Effector memory CD4-positive, alpha-beta T cell (primary cell): ENCODE data around the gene ARHGEF9.
"Not testable (repeated sequence)": the region's sequence is repeated elsewhere in the genome, so short reads cannot be mapped to it uniquely, and the experiment has no call there.

ENCODE experiments used
- DNase-seq, 3 donors: peaks; one replicate each; pipeline ENCODE4 v3.0.0-alpha.2; 2020
- H3K27ac ChIP-seq: 2 replicates; pipeline ENCODE4 v1.7.0; 2013; ENCODE audit warnings: mild to moderate bottlenecking, low read length, moderate library complexity; ENCODE audit not compliant: insufficient read depth, poor library complexity, severe bottlenecking
- H3K27me3 ChIP-seq: replicated peaks from 2 replicates; pipeline ENCODE4 v1.7.0; 2013; ENCODE audit warnings: mild to moderate bottlenecking, low read length; ENCODE audit not compliant: insufficient read depth, control insufficient read depth, poor library complexity, severe bottlenecking
- H3K36me3 ChIP-seq: 2 replicates; pipeline ENCODE4 v1.7.0; 2013; ENCODE audit warnings: mild to moderate bottlenecking, low read length, moderate library complexity; ENCODE audit not compliant: control insufficient read depth, insufficient read depth
- H3K4me1 ChIP-seq: 2 replicates; pipeline ENCODE4 v1.7.0; 2013; ENCODE audit warnings: low read length, mild to moderate bottlenecking; ENCODE audit not compliant: control insufficient read depth, insufficient read depth, poor library complexity, severe bottlenecking
- H3K4me3 ChIP-seq: 2 replicates; pipeline ENCODE4 v1.7.0; 2013; ENCODE audit warnings: low read length, low read depth, mild to moderate bottlenecking; ENCODE audit not compliant: insufficient read depth, poor library complexity, severe bottlenecking
- H3K9me3 ChIP-seq: 2 replicates; pipeline ENCODE4 v1.7.0; 2013; ENCODE audit warnings: mild to moderate bottlenecking, low read length, moderate library complexity; ENCODE audit not compliant: control insufficient read depth
- total RNA-seq, 3 donors: gene quantifications; one replicate each; lab custom pipeline; 2026; lab: John Stamatoyannopoulos, UW

The ARHGEF9 gene
- total RNA-seq, result 16.1 to 28.7 (median 20.0) reads per million in 3 donors

DNA sequence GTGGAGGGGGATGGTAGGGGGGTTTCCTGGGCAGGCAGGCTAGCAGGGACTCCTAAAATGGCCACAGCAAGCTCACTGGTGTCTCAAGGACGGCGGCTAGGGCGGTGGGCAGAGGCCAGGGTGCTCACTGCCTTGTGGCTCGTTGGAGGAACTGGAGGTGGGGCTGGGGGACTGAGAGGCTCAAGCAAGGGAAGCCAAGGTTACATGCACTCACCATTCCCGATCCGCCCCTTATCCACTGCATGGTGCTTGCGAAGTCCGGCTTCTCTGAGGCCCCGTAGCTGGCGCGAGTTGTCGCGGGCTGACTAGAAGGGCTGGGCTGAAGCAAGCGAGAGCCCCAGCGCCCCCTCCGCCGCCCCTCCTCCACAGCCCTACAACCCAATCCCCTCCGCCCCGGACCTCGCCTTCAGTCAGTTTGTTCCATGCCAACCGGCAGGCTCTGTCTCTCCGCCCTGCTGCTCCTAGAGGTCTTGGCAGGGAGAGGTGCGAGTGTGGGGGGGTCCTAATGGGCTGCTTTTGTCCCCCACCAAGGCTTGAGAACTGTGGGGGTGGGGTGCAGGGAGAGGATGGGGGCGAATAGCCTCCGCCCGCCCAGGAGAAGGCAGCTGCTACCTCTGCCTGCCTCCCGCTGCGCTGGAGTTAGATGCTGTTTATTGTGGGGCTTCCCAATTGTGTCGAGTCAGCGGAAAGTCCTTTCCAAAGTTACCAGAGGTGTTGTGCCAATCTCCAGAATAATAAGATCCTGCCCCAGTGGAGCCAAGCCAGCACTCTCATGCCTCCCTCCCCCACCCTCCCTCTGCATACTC is at the start of gene ARHGEF9:
TSS of gene ARHGEF9 (minus strand) at position 313 of the 806 bp plus-strand sequence. CDS start at position 244, 69 bp downstream.
- H3K36me3 ChIP-seq, result no peaks in the 10 kb centered on the region
- H3K4me1 ChIP-seq, result no peaks in the 10 kb centered on the region
- DNase-seq, result no peak
- no peaks in the 10 kb centered on the region for H3K9me3 ChIP-seq
- H3K27ac ChIP-seq, result no peak within 1 kb of the TSS
- peak within 1 kb of the TSS; percentile 45 for H3K4me3 ChIP-seq
- no peaks in the 10 kb centered on the region for H3K27me3 ChIP-seq

DNA sequence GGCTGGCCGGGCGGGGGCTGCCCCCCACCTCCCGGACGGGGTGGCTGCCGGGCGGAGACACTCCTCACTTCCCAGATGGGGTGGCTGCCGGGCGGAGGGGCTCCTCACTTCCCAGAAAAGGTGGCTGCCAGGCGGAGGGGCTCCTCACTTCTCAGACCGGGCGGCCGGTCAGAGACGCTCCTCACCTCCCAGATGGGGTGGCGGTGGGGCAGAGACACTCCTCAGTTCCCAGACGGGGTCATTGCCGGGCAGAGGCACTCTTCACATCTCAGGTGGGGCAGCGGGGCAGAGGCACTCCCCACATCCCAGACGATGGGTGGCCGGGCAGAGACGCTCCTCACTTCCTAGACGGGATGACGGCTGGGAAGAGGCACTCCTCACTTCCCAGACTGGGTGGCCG is 40.4 kb upstream of the ARHGEF9 start:
- not testable (repeated sequence) for DNase-seq, H3K4me3 ChIP-seq

DNA sequence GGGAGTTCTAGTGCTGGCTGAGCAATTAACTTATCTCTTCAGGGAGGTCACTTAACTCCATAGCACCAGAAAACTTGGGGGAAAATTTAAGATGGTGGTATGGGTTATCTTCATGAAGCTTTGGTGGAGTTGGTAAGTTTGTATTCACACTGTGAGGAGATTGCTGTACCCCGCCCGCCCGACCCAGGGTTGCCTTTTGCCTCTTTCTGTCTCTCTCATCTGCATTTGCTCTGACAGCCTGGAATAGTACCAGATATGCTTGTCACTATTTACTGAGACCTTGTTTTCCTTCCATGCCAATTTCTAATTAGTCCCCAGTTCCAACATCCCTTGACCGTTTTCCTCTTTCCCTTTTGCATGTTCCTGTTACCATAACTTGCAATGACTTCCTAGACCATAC is 33.1 kb upstream of the ARHGEF9 start:
- Histone ChIP-seq H3K27ac (no peak overlapping the region), H3K27me3 (no peaks in the 10 kb centered on the region), H3K36me3 (no peaks in the 10 kb centered on the region), H3K9me3 (no peaks in the 10 kb centered on the region), H3K4me1 (no peaks in the 10 kb centered on the region), H3K4me3 (no peak overlapping the region)
- DNase-seq, result no peak

More for the DNA sequence above, 40.4 kb upstream of the ARHGEF9 start:
- not testable (repeated sequence) for H3K4me1 ChIP-seq, H3K36me3 ChIP-seq, H3K9me3 ChIP-seq, H3K27me3 ChIP-seq, H3K27ac ChIP-seq

DNA sequence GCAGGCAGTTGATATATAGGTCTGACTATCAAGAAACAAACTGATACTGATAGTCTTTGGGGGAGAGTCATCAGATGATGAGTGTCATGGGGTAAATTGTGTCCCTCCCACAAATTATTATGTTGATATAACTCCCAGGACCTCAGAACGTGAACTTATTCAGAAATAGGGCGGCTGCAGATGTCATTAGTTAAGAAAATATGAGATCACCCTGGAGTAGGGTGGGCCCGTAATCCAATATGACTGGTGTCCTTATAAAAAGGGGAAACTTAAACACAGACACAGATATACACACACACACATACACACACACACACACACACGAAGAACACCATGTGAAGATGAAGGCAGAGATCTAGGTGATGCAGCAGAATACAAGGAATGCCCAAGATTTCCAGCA is 32.7 kb upstream of the ARHGEF9 start:
- no peak for DNase-seq
- no peaks in the 10 kb centered on the region for H3K27me3 ChIP-seq
- no peaks in the 10 kb centered on the region for H3K9me3 ChIP-seq
- no peak overlapping the region for H3K4me3 ChIP-seq
- H3K4me1 ChIP-seq, result no peaks in the 10 kb centered on the region
- no peak overlapping the region for H3K27ac ChIP-seq
- no peaks in the 10 kb centered on the region for H3K36me3 ChIP-seq

DNA sequence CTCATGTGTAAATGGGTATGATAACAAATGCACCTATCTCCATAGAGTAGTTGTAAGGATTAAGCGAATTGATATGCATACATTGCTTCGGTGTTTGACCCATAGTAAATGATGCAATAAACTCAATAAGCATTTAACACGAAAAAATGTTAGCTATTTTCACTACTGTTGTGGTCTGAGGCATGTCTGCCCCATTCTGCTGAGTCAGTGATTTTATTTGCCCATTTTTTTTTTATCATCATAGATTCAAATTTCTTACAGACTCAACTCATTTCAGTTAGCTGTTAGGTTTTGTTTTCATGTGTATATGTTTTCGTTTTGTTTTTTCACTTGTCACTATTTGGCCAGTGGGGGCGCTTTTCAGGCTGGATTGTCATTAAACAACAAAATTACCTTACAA is 27.8 kb upstream of the ARHGEF9 start:
- Histone ChIP-seq H3K36me3 (no peaks in the 10 kb centered on the region), H3K4me3 (no peak overlapping the region), H3K27me3 (no peaks in the 10 kb centered on the region), H3K9me3 (no peaks in the 10 kb centered on the region), H3K4me1 (no peaks in the 10 kb centered on the region), H3K27ac (no peak overlapping the region)
- no peak for DNase-seq

DNA sequence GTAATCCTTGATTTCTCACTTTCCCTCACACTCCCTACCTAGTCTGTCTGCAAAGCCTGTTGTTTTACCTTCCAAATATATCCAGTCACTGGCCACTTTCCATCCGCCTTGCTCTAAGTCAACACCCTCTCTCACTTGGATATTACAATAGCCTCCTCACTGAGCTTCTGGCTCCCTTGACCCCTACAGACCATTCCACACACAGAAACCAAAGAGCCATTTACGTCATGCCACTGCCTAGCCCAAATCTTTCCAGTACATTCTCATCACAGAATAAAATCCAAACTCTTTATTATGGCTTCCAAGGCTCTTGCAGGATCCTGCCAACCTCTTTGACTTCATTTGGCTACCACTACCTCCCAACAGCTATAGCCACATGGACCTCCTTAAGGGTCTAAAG is 25.7 kb upstream of the ARHGEF9 start:
- H3K4me3 ChIP-seq, result no peak overlapping the region

DNA sequence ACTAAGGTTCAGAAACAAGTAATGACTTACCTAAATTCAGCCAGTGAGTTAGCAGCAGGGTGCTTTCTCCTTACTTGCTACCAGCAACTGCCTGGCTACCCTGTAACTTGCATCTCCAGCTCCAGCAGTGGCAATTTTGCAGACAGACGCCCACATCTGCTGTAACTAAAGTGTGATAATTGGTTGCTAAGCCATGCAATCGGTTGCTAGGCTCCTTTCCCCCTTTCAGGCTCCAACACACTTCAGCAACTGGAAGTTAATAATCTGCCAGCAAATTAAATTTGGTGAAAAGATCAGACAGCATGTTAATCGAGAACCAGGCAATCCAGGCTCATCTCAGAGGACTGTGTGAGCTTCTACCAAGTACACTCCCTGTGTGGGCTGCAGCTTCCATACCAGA is 24.2 kb upstream of the ARHGEF9 start:
- no peaks in the 10 kb centered on the region for H3K4me1 ChIP-seq
- no peaks in the 10 kb centered on the region for H3K36me3 ChIP-seq
- H3K27ac ChIP-seq, result no peak overlapping the region
- no peaks in the 10 kb centered on the region for H3K9me3 ChIP-seq
- H3K27me3 ChIP-seq, result no peaks in the 10 kb centered on the region
- no peak for DNase-seq
- no peak overlapping the region for H3K4me3 ChIP-seq

More for the DNA sequence above, 25.7 kb upstream of the ARHGEF9 start:
- H3K4me1 ChIP-seq, result no peaks in the 10 kb centered on the region
- H3K36me3 ChIP-seq, result no peaks in the 10 kb centered on the region
- H3K9me3 ChIP-seq, result no peaks in the 10 kb centered on the region
- no peak overlapping the region for H3K27ac ChIP-seq
- H3K27me3 ChIP-seq, result no peaks in the 10 kb centered on the region
- DNase-seq, result no peak

DNA sequence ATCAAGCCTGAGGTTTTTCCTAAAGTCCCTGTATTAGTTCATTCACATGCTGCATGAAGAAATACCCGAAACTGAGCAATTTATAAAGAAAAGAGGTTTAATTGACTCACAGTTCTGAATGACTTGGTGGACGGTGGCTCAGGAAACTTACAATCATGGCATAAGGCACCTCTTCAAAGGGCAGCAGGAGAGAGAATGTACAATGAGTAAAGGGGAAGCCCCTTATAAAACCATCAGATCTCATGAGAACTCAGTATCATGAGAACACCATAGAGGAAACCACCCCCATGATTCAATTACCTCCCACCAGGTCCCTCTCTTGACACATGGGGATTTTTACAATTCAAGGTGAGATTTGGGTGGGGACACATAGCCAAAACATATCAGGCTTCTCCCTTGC is 10.4 kb upstream of the ARHGEF9 start:
- H3K27me3 ChIP-seq, H3K27ac ChIP-seq, H3K4me3 ChIP-seq, H3K9me3 ChIP-seq, H3K4me1 ChIP-seq, DNase-seq, H3K36me3 ChIP-seq: not testable (repeated sequence)

DNA sequence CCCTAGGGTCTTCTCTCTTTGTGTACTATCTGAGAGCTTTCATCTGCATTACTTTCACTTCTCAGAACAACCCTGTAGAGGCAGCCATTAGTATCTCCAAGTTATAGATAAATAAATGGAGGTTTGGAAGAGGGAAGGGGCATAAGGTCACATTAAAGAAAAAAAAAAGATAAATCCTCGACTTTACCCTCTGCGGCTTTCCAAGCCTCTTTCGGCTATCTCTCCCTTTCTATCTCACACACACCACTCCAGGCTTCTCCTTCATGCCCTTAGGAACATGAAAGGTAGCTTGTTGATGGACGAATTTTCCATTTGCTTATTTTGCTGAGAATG is 660 bp upstream of the ARHGEF9 start:
- H3K4me1 ChIP-seq, result no peaks in the 10 kb centered on the region
- no peak for DNase-seq
- H3K27me3 ChIP-seq, result no peaks in the 10 kb centered on the region
- no peaks in the 10 kb centered on the region for H3K36me3 ChIP-seq
- H3K9me3 ChIP-seq, result no peaks in the 10 kb centered on the region
- H3K4me3 ChIP-seq, result no peak overlapping the region
- H3K27ac ChIP-seq, result no peak overlapping the region

DNA sequence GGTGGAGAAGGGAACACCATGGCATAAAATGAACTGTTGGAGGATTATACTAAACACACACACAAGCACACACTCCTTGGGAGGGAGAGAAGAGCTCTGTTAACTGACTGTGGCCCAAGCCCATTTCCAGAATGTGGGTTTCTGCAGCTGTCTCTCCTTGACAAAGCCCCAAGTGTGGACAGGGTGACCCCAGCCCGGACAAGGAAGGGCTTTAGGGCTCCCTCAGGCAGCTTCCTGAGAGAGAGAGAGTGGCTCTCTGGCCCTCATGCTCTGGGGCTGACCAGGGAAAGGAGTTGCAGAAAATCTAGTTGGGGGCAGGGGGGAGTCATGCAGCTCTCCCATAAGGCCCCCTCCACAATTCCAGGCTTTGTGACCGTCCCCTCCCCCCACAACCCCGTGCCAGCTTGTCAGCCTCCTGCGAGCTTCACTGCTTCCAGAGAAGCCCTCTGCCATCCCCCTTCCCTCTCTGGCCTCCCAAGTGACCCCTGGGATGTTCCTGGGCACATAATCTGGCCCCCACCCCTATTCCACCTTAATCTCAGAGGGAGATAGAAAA is 590 bp downstream of the ARHGEF9 start:
- Histone ChIP-seq H3K36me3 (no peaks in the 10 kb centered on the region), H3K4me3 (peak overlapping the region; percentile 45), H3K27ac (no peak overlapping the region), H3K4me1 (no peaks in the 10 kb centered on the region), H3K9me3 (no peaks in the 10 kb centered on the region), H3K27me3 (no peaks in the 10 kb centered on the region)
- no peak for DNase-seq
